SU-DHL-6 (cell line): ENCODE results near the gene FOXC1.

Source experiments
- H2AFZ ChIP-seq: fragments of 200-600 bp; sonication (generic); 2 replicates; pipeline ENCODE4 v1.6.1; 2014; ENCODE audit warnings: low read depth, mild to moderate bottlenecking, moderate library complexity, mixed read lengths, antibody characterized with exemption, low read length; ENCODE audit not compliant: severe bottlenecking
- H3F3A ChIP-seq: fragments of 200-600 bp; shearing (Covaris generic); 2 replicates; pipeline ENCODE4 v1.6.0; 2016; ENCODE audit warnings: antibody characterized with exemption, mild to moderate bottlenecking; ENCODE audit not compliant: insufficient read depth
- H3K27ac ChIP-seq: fragments of 200-600 bp; sonication (generic); 2 replicates; pipeline ENCODE4 v1.5.1; 2016; ENCODE audit warnings: low read depth, mild to moderate bottlenecking, low read length, moderate library complexity, mixed read lengths
- H3K27me3 ChIP-seq: fragments of 200-600 bp; sonication (generic), shearing (Covaris generic); 2 replicates; pipeline ENCODE4 v1.6.0; 2014; ENCODE audit warnings: mild to moderate bottlenecking, low read length
- H3K36me3 ChIP-seq: fragments of 200-600 bp; sonication (generic); 2 replicates; pipeline ENCODE4 v1.6.1; 2014; ENCODE audit warnings: mild to moderate bottlenecking, low read length, mixed read lengths
- H3K4me2 ChIP-seq: fragments of 300-600, 200-600 bp; shearing (Covaris generic), sonication (generic); 2 replicates; pipeline ENCODE4 v1.6.0; 2014; ENCODE audit warnings: low read length, low read depth, mild to moderate bottlenecking; ENCODE audit not compliant: poor library complexity, severe bottlenecking
- H3K4me3 ChIP-seq: fragments of 200-600 bp; sonication (generic); 2 replicates; pipeline ENCODE4 v1.5.1; 2014; ENCODE audit warnings: antibody characterized with exemption, low read length, mild to moderate bottlenecking, mixed read lengths; ENCODE audit not compliant: insufficient read depth, poor library complexity, severe bottlenecking
- H3K79me2 ChIP-seq: fragments of 200-600 bp; sonication (generic); 2 replicates; pipeline ENCODE4 v1.6.1; 2014; ENCODE audit warnings: mild to moderate bottlenecking, low read length, moderate library complexity; ENCODE audit not compliant: insufficient read depth
- H3K9ac ChIP-seq: fragments of 200-600 bp; sonication (generic); 2 replicates; pipeline ENCODE4 v1.7.0; 2014; ENCODE audit warnings: mild to moderate bottlenecking, low read length
- H3K9me2 ChIP-seq: fragments of 200-600 bp; sonication (generic); replicated peaks from 2 replicates; pipeline ENCODE4 v1.6.1; 2014; ENCODE audit warnings: low read length; ENCODE audit not compliant: insufficient read depth
- H3K9me3 ChIP-seq: fragments of 200-600 bp; sonication (generic); 2 replicates; pipeline ENCODE4 v1.6.1; 2014; ENCODE audit warnings: low read length, mixed read lengths; ENCODE audit not compliant: insufficient read depth
- H4K20me1 ChIP-seq: fragments of 200-600 bp; sonication (generic); 2 replicates; pipeline ENCODE4 v1.6.1; 2014; ENCODE audit warnings: low read depth, mild to moderate bottlenecking, antibody characterized with exemption, low read length, moderate library complexity, mixed read lengths
- EZH2phosphoT487 ChIP-seq: fragments of 200-600 bp; sonication (generic), shearing (Covaris generic); conservative IDR thresholded peaks from 2 replicates; pipeline ENCODE4 v1.6.1; 2018; ENCODE audit warnings: mild to moderate bottlenecking, antibody characterized with exemption, low read length, moderate library complexity, mixed read lengths
- TF ChIP-seq, protein P1 (sequence below): fragments of 200-600 bp; sonication (generic); IDR thresholded peaks from one replicate; pipeline ENCODE4 v1.5.1; 2017; ENCODE audit warnings: antibody characterized with exemption, mild to moderate bottlenecking, low read length, moderate library complexity; ENCODE audit not compliant: insufficient read depth, poor library complexity, severe bottlenecking

Gene FOXC1

DNA sequence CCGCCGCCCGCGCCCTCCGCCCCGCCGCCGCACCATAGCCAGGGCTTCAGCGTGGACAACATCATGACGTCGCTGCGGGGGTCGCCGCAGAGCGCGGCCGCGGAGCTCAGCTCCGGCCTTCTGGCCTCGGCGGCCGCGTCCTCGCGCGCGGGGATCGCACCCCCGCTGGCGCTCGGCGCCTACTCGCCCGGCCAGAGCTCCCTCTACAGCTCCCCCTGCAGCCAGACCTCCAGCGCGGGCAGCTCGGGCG lies 1.5 kb downstream of the FOXC1 start:
- Histone ChIP-seq H3K4me2 (no peak overlapping the region), H3K9ac (no peak overlapping the region), H3K79me2 (no peaks in the 10 kb centered on the region), H4K20me1 (no peaks in the 10 kb centered on the region), H3K9me2 (no peaks in the 10 kb centered on the region), H3K27ac (no peak overlapping the region), H3K4me3 (no peak overlapping the region), H3K36me3 (no peaks in the 10 kb centered on the region), H3F3A (peaks cover 16% of the 10 kb centered on the region), H2AFZ (no peak overlapping the region), H3K9me3 (no peaks in the 10 kb centered on the region), H3K27me3 (no peaks in the 10 kb centered on the region)
- TF ChIP-seq, protein P1, sequence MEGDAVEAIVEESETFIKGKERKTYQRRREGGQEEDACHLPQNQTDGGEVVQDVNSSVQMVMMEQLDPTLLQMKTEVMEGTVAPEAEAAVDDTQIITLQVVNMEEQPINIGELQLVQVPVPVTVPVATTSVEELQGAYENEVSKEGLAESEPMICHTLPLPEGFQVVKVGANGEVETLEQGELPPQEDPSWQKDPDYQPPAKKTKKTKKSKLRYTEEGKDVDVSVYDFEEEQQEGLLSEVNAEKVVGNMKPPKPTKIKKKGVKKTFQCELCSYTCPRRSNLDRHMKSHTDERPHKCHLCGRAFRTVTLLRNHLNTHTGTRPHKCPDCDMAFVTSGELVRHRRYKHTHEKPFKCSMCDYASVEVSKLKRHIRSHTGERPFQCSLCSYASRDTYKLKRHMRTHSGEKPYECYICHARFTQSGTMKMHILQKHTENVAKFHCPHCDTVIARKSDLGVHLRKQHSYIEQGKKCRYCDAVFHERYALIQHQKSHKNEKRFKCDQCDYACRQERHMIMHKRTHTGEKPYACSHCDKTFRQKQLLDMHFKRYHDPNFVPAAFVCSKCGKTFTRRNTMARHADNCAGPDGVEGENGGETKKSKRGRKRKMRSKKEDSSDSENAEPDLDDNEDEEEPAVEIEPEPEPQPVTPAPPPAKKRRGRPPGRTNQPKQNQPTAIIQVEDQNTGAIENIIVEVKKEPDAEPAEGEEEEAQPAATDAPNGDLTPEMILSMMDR: no peak
- TF ChIP-seq EZH2phosphoT487: no peak

DNA sequence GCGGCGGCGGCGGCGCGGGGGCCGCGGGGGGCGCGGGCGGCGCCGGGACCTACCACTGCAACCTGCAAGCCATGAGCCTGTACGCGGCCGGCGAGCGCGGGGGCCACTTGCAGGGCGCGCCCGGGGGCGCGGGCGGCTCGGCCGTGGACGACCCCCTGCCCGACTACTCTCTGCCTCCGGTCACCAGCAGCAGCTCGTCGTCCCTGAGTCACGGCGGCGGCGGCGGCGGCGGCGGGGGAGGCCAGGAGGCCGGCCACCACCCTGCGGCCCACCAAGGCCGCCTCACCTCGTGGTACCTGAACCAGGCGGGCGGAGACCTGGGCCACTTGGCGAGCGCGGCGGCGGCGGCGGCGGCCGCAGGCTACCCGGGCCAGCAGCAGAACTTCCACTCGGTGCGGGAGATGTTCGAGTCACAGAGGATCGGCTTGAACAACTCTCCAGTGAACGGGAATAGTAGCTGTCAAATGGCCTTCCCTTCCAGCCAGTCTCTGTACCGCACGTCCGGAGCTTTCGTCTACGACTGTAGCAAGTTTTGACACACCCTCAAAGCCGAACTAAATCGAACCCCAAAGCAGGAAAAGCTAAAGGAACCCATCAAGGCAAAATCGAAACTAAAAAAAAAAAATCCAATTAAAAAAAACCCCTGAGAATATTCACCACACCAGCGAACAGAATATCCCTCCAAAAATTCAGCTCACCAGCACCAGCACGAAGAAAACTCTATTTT lies 2.0 kb downstream of the FOXC1 start:
- H3F3A ChIP-seq: peaks cover 16% of the 10 kb centered on the region
- no peaks in the 10 kb centered on the region for H3K9me2 ChIP-seq
- peak overlapping the region; percentile 43 for H3K4me2 ChIP-seq
- H3K9ac ChIP-seq: no peak overlapping the region
- no peak overlapping the region for H2AFZ ChIP-seq
- no peak overlapping the region for H3K27ac ChIP-seq
- H3K36me3 ChIP-seq: no peaks in the 10 kb centered on the region
- no peaks in the 10 kb centered on the region for H3K79me2 ChIP-seq
- no peaks in the 10 kb centered on the region for H3K9me3 ChIP-seq
- no peaks in the 10 kb centered on the region for H4K20me1 ChIP-seq
- H3K4me3 ChIP-seq: no peak overlapping the region
- no peaks in the 10 kb centered on the region for H3K27me3 ChIP-seq
- TF ChIP-seq EZH2phosphoT487: no peak
- TF ChIP-seq, protein P1: no peak

DNA sequence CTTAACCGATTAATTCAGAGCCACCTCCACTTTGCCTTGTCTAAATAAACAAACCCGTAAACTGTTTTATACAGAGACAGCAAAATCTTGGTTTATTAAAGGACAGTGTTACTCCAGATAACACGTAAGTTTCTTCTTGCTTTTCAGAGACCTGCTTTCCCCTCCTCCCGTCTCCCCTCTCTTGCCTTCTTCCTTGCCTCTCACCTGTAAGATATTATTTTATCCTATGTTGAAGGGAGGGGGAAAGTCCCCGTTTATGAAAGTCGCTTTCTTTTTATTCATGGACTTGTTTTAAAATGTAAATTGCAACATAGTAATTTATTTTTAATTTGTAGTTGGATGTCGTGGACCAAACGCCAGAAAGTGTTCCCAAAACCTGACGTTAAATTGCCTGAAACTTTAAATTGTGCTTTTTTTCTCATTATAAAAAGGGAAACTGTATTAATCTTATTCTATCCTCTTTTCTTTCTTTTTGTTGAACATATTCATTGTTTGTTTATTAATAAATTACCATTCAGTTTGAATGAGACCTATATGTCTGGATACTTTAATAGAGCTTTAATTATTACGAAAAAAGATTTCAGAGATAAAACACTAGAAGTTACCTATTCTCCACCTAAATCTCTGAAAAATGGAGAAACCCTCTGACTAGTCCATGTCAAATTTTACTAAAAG lies 2.7 kb downstream of the FOXC1 start:
- H3K36me3 ChIP-seq: no peaks in the 10 kb centered on the region
- peaks cover 16% of the 10 kb centered on the region for H3F3A ChIP-seq
- no peak overlapping the region for H3K9ac ChIP-seq
- peak overlapping the region; percentile 43 for H3K4me2 ChIP-seq
- no peak overlapping the region for H3K27ac ChIP-seq
- H3K4me3 ChIP-seq: no peak overlapping the region
- no peaks in the 10 kb centered on the region for H3K79me2 ChIP-seq
- H2AFZ ChIP-seq: no peak overlapping the region
- H4K20me1 ChIP-seq: no peaks in the 10 kb centered on the region
- H3K27me3 ChIP-seq: no peaks in the 10 kb centered on the region
- TF ChIP-seq, protein P1: no peak
- TF ChIP-seq EZH2phosphoT487: no peak
- no peaks in the 10 kb centered on the region for H3K9me3 ChIP-seq
- no peaks in the 10 kb centered on the region for H3K9me2 ChIP-seq
